Sigmoid colon (tissue), 4 donors: ENCODE results near the gene MACF1.

Experiments
- EP300 ChIP-seq, 4 donors: sonication (generic); formaldehyde crosslinking; IDR thresholded peaks; one replicate each; pipeline ENCODE4 v1.6.1; 2017; ENCODE audit warnings: antibody characterized with exemption in 4 of 4
- POLR2A ChIP-seq, 2 donors: fragments of 450-650 bp; IDR thresholded peaks; one replicate each; pipeline ENCODE4 v1.6.1; 2016; ENCODE audit warnings: antibody characterized with exemption in 2 of 2, mild to moderate bottlenecking in 2 of 2, moderate library complexity in 2 of 2
- POLR2AphosphoS5 ChIP-seq, 4 donors: sonication (generic); formaldehyde crosslinking; IDR thresholded peaks; one replicate each; pipeline ENCODE4 v1.6.1; 2017; ENCODE audit warnings: antibody characterized with exemption in 4 of 4
- TF ChIP-seq, protein P1 (sequence below), 4 experiments: fragments of 450-650 bp in 3 of 4; fragments of 200-600 bp in 1 of 4; IDR thresholded peaks; one replicate each; pipeline ENCODE4 v1.5.1; 2016 to 2019; ENCODE audit warnings: antibody characterized with exemption in 4 of 4, mild to moderate bottlenecking in 3 of 4, moderate library complexity in 2 of 4

GRCh38 chr1:39411526-39412478, 207.3 kb downstream of the MACF1 start:
- TF ChIP-seq, protein P1, sequence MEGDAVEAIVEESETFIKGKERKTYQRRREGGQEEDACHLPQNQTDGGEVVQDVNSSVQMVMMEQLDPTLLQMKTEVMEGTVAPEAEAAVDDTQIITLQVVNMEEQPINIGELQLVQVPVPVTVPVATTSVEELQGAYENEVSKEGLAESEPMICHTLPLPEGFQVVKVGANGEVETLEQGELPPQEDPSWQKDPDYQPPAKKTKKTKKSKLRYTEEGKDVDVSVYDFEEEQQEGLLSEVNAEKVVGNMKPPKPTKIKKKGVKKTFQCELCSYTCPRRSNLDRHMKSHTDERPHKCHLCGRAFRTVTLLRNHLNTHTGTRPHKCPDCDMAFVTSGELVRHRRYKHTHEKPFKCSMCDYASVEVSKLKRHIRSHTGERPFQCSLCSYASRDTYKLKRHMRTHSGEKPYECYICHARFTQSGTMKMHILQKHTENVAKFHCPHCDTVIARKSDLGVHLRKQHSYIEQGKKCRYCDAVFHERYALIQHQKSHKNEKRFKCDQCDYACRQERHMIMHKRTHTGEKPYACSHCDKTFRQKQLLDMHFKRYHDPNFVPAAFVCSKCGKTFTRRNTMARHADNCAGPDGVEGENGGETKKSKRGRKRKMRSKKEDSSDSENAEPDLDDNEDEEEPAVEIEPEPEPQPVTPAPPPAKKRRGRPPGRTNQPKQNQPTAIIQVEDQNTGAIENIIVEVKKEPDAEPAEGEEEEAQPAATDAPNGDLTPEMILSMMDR (IDR thresholded peaks at IDR 0.05) = no peak
- TF ChIP-seq EP300 (IDR thresholded peaks at IDR 0.05) (no peak), POLR2AphosphoS5 (IDR thresholded peaks at IDR 0.05) (no peak), POLR2A (IDR thresholded peaks at IDR 0.05) (no peak)
